Transverse colon (tissue), 4 donors: ENCODE data around the gene KLRC2. TPM values are rescaled to one million over a fixed set of nuclear protein-coding genes. Genes with fewer than 3 reads are reported as not detected.

Experiments
- DNase-seq: peaks from one replicate; pipeline ENCODE4 v3.0.0-alpha.2; 2019
- H3K27ac ChIP-seq, 4 donors: fragments of 200-600 bp; sonication (generic); 2 replicates each; pipeline ENCODE4 v1.5.1; 2016 to 2018; ENCODE audit warnings: inconsistent platforms in 4 of 4
- H3K27me3 ChIP-seq: fragments of 200-600 bp; sonication (generic); 2 replicates; pipeline ENCODE4 v1.5.1; 2017; ENCODE audit warnings: inconsistent platforms
- H3K36me3 ChIP-seq, 4 donors: fragments of 200-600 bp; sonication (generic); 2 replicates each; pipeline ENCODE4 v1.5.1; 2017 to 2019; ENCODE audit warnings: inconsistent platforms in 4 of 4
- H3K4me1 ChIP-seq, 4 donors: fragments of 200-600 bp; sonication (generic); 2 replicates each; pipeline ENCODE4 v1.5.1; 2017 to 2020; ENCODE audit warnings: inconsistent platforms in 4 of 4
- H3K4me3 ChIP-seq, 4 donors: fragments of 200-600 bp; sonication (generic); 1 replicate in 1 of 4; 2 replicates in 3 of 4; pipeline versions ENCODE4 v1.5.1 to v1.6.1; 2017 to 2019; ENCODE audit warnings: inconsistent platforms in 4 of 4
- H3K9me3 ChIP-seq, 2 donors: fragments of 200-600 bp; sonication (generic); 2 replicates each; pipeline ENCODE4 v1.5.1; 2017 to 2019; ENCODE audit warnings: inconsistent platforms in 2 of 2
- EP300 ChIP-seq: sonication (generic); formaldehyde crosslinking; IDR thresholded peaks from one replicate; pipeline ENCODE4 v1.6.1; 2017; ENCODE audit warnings: antibody characterized with exemption, low read depth
- POLR2A ChIP-seq: fragments of 450-650 bp; IDR thresholded peaks from one replicate; pipeline ENCODE4 v1.6.1; 2016; ENCODE audit warnings: antibody characterized with exemption, mild to moderate bottlenecking, moderate library complexity
- POLR2AphosphoS5 ChIP-seq, 3 donors: sonication (generic); formaldehyde crosslinking; IDR thresholded peaks; one replicate each; pipeline ENCODE4 v1.6.1; 2016; ENCODE audit warnings: antibody characterized with exemption in 3 of 3
- WGBS, 2 donors: methylation state at CpG; one replicate each; pipeline ENCODE4 v1.1.5; 2018; ENCODE audit warnings: low coverage in 1 of 2; 5-methylcytosine and 5-hydroxymethylcytosine counted together
- in situ Hi-C, 4 donors: fragments of 200-750 bp; cut with MboI; loops; one replicate each; pipeline versions ENCODE4 v1.15.0 to v1.15.1; 2017; ENCODE audit warnings: low sequenced_read_pairs in 3 of 4, low pct_ligation_motif_present in 1 of 4, low pct_unique_long_range_greater_than_20kb in 1 of 4
- intact Hi-C: fragments of 100-400 bp; cut with DNase I; formaldehyde crosslinking; loops from one replicate; pipeline ENCODE4 v1.15.1; 2023; ENCODE audit warnings: low total_unique reads
- total RNA-seq, 4 donors: library from RNA; depleted of rRNA; stranded (reverse); fragments of >200 nt; gene quantifications; one replicate each; pipeline ENCODE4 v1.1.0, GENCODE V29; 2016
- TF ChIP-seq, protein P1 (sequence below), 5 experiments: fragments of 200-600 bp in 3 of 5; fragments of 450-650 bp in 2 of 5; sonication (generic) in 3 of 5; IDR thresholded peaks; 1 replicate in 2 of 5; 2 replicates in 3 of 5; pipeline ENCODE4 v1.5.1; 2016 to 2017; ENCODE audit warnings: antibody characterized with exemption in 5 of 5, inconsistent platforms in 3 of 5, mild to moderate bottlenecking in 2 of 5, moderate library complexity in 1 of 5

The KLRC2 gene
- total RNA-seq, 4 donors from 2014 or later: 0.80 to 6.8 (median 4.0) TPM; not detected in 1

DNA sequence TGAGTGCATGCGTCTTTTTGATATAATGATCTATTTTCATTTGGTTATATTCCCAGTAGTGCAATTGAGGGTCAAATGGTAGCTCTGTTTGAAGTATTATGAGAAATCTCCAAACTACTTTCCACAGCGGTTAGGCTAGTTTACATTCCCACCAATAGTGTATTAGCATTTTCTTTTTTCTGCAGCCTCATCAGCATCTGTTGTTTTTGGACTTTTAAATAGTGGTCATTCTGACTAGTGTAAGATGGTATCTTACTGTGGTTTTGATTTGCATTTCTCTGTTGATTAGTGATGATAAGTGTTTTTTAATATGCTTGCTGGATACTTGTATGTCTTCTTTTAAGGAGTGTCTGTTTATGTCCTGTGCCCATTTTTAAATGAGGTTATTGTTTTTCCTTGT lies 21.0 kb upstream of the KLRC2 start:
- TF ChIP-seq, protein P1, sequence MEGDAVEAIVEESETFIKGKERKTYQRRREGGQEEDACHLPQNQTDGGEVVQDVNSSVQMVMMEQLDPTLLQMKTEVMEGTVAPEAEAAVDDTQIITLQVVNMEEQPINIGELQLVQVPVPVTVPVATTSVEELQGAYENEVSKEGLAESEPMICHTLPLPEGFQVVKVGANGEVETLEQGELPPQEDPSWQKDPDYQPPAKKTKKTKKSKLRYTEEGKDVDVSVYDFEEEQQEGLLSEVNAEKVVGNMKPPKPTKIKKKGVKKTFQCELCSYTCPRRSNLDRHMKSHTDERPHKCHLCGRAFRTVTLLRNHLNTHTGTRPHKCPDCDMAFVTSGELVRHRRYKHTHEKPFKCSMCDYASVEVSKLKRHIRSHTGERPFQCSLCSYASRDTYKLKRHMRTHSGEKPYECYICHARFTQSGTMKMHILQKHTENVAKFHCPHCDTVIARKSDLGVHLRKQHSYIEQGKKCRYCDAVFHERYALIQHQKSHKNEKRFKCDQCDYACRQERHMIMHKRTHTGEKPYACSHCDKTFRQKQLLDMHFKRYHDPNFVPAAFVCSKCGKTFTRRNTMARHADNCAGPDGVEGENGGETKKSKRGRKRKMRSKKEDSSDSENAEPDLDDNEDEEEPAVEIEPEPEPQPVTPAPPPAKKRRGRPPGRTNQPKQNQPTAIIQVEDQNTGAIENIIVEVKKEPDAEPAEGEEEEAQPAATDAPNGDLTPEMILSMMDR (IDR thresholded peaks at IDR 0.05): no peak
- TF ChIP-seq POLR2A (no peak), EP300 (no peak), POLR2AphosphoS5 (IDR thresholded peaks at IDR 0.05) (no peak)
- in situ Hi-C loops (no loop called here), intact Hi-C loops (loop anchor here (5.0 kb wide), 1 partner anchor 1675 kb away; no protein-coding TSS in a partner anchor)
- WGBS, 2 donors: 92 to 94% methylated on average over 2 of the region's 2 CpGs
- H3K36me3 ChIP-seq: no peaks in the 10 kb centered on the region
- no peak overlapping the region for H3K4me3 ChIP-seq
- no peaks in the 10 kb centered on the region for H3K27me3 ChIP-seq
- H3K27ac ChIP-seq: no peak overlapping the region
- peaks cover 0 to 4% (median 0%) of the 10 kb centered on the region in 4 donors for H3K4me1 ChIP-seq
- H3K9me3 ChIP-seq: peaks cover 0 to 4% of the 10 kb centered on the region in 2 donors
- DNase-seq: no peak

DNA sequence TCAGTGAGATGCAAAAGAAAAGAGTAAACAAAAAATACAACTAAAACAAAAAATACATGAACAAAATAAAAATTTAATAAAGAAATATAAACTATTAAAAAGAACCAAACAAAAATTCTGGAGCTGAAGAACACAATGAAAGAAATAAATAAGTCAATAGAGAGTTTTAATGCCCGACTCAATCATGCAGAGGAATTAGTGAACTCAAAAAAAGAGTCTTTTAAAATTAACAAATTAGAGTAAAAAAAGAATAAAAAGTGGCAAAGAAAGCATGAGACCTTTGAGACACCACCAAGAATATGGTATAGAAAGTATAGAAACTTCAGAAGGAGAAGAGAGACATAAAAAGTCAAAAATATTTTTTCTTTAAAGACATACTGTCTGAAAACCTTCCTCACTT lies 20.0 kb upstream of the KLRC2 start:
- 71 to 93% methylated on average over 1 of the region's 1 CpG for WGBS, 2 donors
- intact Hi-C loops: loop anchor here (5.0 kb wide), 1 partner anchor 1677 kb away; no protein-coding TSS in a partner anchor
- Histone ChIP-seq H3K9me3 (peaks cover 0 to 4% of the 10 kb centered on the region in 2 donors), H3K36me3 (no peaks in the 10 kb centered on the region), H3K27ac (no peak overlapping the region), H3K4me1 (peaks cover 0 to 4% (median 0%) of the 10 kb centered on the region in 4 donors), H3K4me3 (no peak overlapping the region), H3K27me3 (no peaks in the 10 kb centered on the region)
- TF ChIP-seq POLR2A (no peak), EP300 (no peak), POLR2AphosphoS5 (IDR thresholded peaks at IDR 0.05) (no peak)
- TF ChIP-seq, protein P1 (IDR thresholded peaks at IDR 0.05): no peak
- no peak for DNase-seq
- in situ Hi-C loops: no loop called here

DNA sequence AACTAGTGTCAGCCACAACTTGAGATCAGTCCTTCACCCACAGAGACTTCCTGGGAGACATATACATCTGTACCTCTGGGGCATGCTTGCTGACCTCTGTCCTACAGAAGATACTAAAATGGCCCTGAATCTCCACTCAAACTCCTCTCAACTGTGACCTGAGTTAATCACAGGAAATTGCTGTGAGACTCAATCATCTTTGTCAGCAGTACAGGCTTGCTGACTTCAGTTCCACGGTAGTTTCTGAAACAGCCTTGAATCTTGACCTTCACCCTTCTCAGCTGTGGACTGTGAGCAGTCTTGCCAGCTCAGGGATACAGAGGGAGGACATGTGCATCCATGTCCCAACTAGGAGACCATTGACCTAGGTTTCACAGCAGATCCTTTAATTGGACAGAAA lies 18.7 kb upstream of the KLRC2 start:
- Histone ChIP-seq H3K9me3 (peaks cover 0 to 4% of the 10 kb centered on the region in 2 donors), H3K27me3 (no peaks in the 10 kb centered on the region), H3K27ac (no peak overlapping the region), H3K4me1 (peaks cover 0 to 4% (median 0%) of the 10 kb centered on the region in 4 donors), H3K4me3 (no peak overlapping the region), H3K36me3 (no peaks in the 10 kb centered on the region)
- intact Hi-C loops (no loop called here), in situ Hi-C loops (no loop called here)
- TF ChIP-seq, protein P1 (IDR thresholded peaks at IDR 0.05): no peak
- TF ChIP-seq EP300: no peak
- DNase-seq: no peak
- WGBS, 2 donors: 69% methylated on average over 1 of the region's 1 CpG; no CpG with 5 or more reads in 1 of the 2 donors

DNA sequence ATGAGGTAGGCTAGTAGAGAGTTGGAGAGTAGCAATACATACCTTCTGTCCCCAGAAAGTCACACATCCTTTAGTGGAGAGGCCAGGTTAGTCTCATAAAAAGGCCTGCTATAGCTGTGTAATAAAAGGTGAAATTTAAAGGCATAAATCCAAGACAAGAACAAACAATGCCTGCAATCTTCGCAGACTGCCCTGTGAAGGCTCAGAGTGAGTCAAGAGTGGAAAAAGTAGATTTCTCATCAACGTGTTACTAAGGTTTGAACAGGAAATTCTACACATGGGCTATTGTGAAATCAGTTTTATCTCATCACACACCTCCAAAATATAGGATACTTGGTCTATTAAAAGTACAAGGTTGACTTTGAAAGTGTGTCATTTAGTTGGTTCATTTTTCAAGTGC lies 17.3 kb upstream of the KLRC2 start, which contains the start of gene KLRC1:
Gene KLRC1 (minus strand): TSS at position 222 of the 400 bp plus-strand sequence. CDS start 2,221 bp downstream, outside the sequence.
- H3K9me3 ChIP-seq: peaks cover 0 to 4% of the 10 kb centered on the region in 2 donors

More for the DNA sequence above, 17.3 kb upstream of the KLRC2 start, which contains the start of gene KLRC1:
- Histone ChIP-seq H3K36me3 (no peaks in the 10 kb centered on the region), H3K4me1 (peaks cover 0 to 4% (median 0%) of the 10 kb centered on the region in 4 donors), H3K27me3 (no peaks in the 10 kb centered on the region), H3K4me3 (no peak within 1 kb of the TSS), H3K27ac (no peak within 1 kb of the TSS)
- TF ChIP-seq EP300: no peak
- TF ChIP-seq POLR2AphosphoS5 (IDR thresholded peaks at IDR 0.05): no peak
- TF ChIP-seq POLR2A: no peak
- TF ChIP-seq, protein P1 (IDR thresholded peaks at IDR 0.05): no peak
- no peak for DNase-seq
- in situ Hi-C loops: no loop called here
- intact Hi-C loops: no loop called here
- 31 to 32% methylated on average over 2 of the region's 2 CpGs for WGBS, 2 donors
